HG03064 (cell line): ENCODE measurements around the gene POLR1E.
"Not testable (repeated sequence)": the region's sequence is repeated elsewhere in the genome, so short reads cannot be mapped to it uniquely, and the experiment has no call there.

Experiments
- ATAC-seq: cut with Tn5 transposase; IDR thresholded peaks from one replicate; pipeline ENCODE4 v1.9.1; 2021; ENCODE audit warnings: low read depth; ENCODE audit not compliant: unreplicated experiment

POLR1E gene

GRCh38 chr9:37499297-37499696, 13.5 kb downstream of the POLR1E start:
- ATAC-seq, result no peak

- no peak for ATAC-seq
Measured at GRCh38 chr9:37501957-37502596, 16.3 kb downstream of the POLR1E start.

- no peak for ATAC-seq
Measured at GRCh38 chr9:37503736-37504135, 18.0 kb downstream of the POLR1E start.

GRCh38 chr9:37504605-37505004, 18.9 kb downstream of the POLR1E start:
- ATAC-seq, result no peak

GRCh38 chr9:37507566-37508134, 21.9 kb downstream of the POLR1E start:
- no peak for ATAC-seq

- no peak for ATAC-seq
Measured at GRCh38 chr9:37508135-37508833, 22.5 kb downstream of the POLR1E start.

GRCh38 chr9:37508834-37509206, 23.1 kb downstream of the POLR1E start:
- no peak for ATAC-seq

- ATAC-seq, result no peak
Measured at GRCh38 chr9:37509536-37509935, 23.8 kb downstream of the POLR1E start.

GRCh38 chr9:37510053-37510452, 24.3 kb downstream of the POLR1E start:
- ATAC-seq, result not testable (repeated sequence)

GRCh38 chr9:37511016-37512010, 25.6 kb downstream of the POLR1E start:
- ATAC-seq, result no peak

- ATAC-seq, result no peak
Measured at GRCh38 chr9:37512437-37512836, 26.7 kb downstream of the POLR1E start.

- not testable (repeated sequence) for ATAC-seq
Measured at GRCh38 chr9:37514415-37514814, 28.7 kb downstream of the POLR1E start.

GRCh38 chr9:37514999-37515398, 29.3 kb downstream of the POLR1E start:
- no peak for ATAC-seq

- ATAC-seq, result no peak
Measured at GRCh38 chr9:37515620-37516258, 30.0 kb downstream of the POLR1E start.

GRCh38 chr9:37517923-37518322, 32.2 kb downstream of the POLR1E start:
- no peak for ATAC-seq

GRCh38 chr9:37520641-37521040, 34.9 kb downstream of the POLR1E start:
- ATAC-seq, result no peak

- no peak for ATAC-seq
Measured at GRCh38 chr9:37521111-37521510, 35.4 kb downstream of the POLR1E start.

- no peak for ATAC-seq
Measured at GRCh38 chr9:37522971-37523370, 37.2 kb downstream of the POLR1E start.

GRCh38 chr9:37523916-37524315, 38.2 kb downstream of the POLR1E start:
- ATAC-seq, result no peak
